GM18858 (cell line): ENCODE data around the gene SYT8.
"Not testable (repeated sequence)": the region's sequence is repeated elsewhere in the genome, so short reads cannot be mapped to it uniquely, and the experiment has no call there.

Experiments used
- ATAC-seq: cut with Tn5 transposase; IDR thresholded peaks from one replicate; pipeline ENCODE4 v1.9.1; 2021; ENCODE audit not compliant: unreplicated experiment

SYT8 gene

GRCh38 chr11:1883346-1884302, 48.8 kb downstream of the SYT8 start:
- no peak for ATAC-seq

GRCh38 chr11:1884303-1884700, 49.5 kb downstream of the SYT8 start:
- ATAC-seq, result no peak

GRCh38 chr11:1886551-1886950, 51.8 kb downstream of the SYT8 start:
- ATAC-seq, result not testable (repeated sequence)
